Activated T-cell treated with anti-CD3 and anti-CD28 coated beads, Interleukin-2, amount 50 U/mL, for 24 hours (primary cell): ENCODE measurements around the gene LILRA2.
"Not testable (repeated sequence)": the region's sequence is repeated elsewhere in the genome, so short reads cannot be mapped to it uniquely, and the experiment has no call there.

Experiments
- DNase-seq: peaks from one replicate; pipeline ENCODE4 v3.0.0-alpha.2; 2020
- H3K27ac Mint-ChIP-seq: 2 replicates; pipeline ENCODE4 v1.8.0; 2020; ENCODE audit warnings: mild to moderate bottlenecking, mixed read lengths
- H3K27me3 Mint-ChIP-seq: 2 replicates; pipeline ENCODE4 v1.8.0; 2020; ENCODE audit warnings: mixed read lengths
- H3K36me3 Mint-ChIP-seq: 2 replicates; pipeline ENCODE4 v1.8.0; 2020; ENCODE audit warnings: low read depth, mixed read lengths
- H3K4me1 Mint-ChIP-seq: 2 replicates; pipeline ENCODE4 v1.8.0; 2020; ENCODE audit warnings: low read depth, mixed read lengths
- H3K4me3 Mint-ChIP-seq: 2 replicates; pipeline ENCODE4 v1.8.0; 2020; ENCODE audit warnings: mild to moderate bottlenecking, moderate library complexity, mixed read lengths
- H3K9me3 Mint-ChIP-seq: 2 replicates; pipeline ENCODE4 v1.8.0; 2020; ENCODE audit warnings: mixed read lengths

LILRA2 gene

GRCh38 chr19:54633401-54633800 lies 59.8 kb downstream of the LILRA2 start:
- no peak for DNase-seq
- no peak overlapping the region for H3K27ac Mint-ChIP-seq
- H3K27me3 Mint-ChIP-seq = peaks cover 57% of the 10 kb centered on the region
- no peaks in the 10 kb centered on the region for H3K4me1 Mint-ChIP-seq
- no peak overlapping the region for H3K4me3 Mint-ChIP-seq
- H3K9me3 Mint-ChIP-seq = no peaks in the 10 kb centered on the region
- no peaks in the 10 kb centered on the region for H3K36me3 Mint-ChIP-seq

- not testable (repeated sequence) for H3K9me3 Mint-ChIP-seq, H3K4me1 Mint-ChIP-seq, H3K4me3 Mint-ChIP-seq, H3K36me3 Mint-ChIP-seq, DNase-seq, H3K27ac Mint-ChIP-seq
- peaks cover 41% of the 10 kb centered on the region for H3K27me3 Mint-ChIP-seq
Observed at GRCh38 chr19:54636081-54636480, 62.5 kb downstream of the LILRA2 start.

GRCh38 chr19:54638683-54639082 lies 65.1 kb downstream of the LILRA2 start:
- no peak overlapping the region for H3K4me3 Mint-ChIP-seq
- H3K36me3 Mint-ChIP-seq = no peaks in the 10 kb centered on the region
- no peaks in the 10 kb centered on the region for H3K4me1 Mint-ChIP-seq
- H3K27me3 Mint-ChIP-seq = peaks cover 37% of the 10 kb centered on the region
- H3K27ac Mint-ChIP-seq = no peak overlapping the region
- H3K9me3 Mint-ChIP-seq = no peaks in the 10 kb centered on the region
- DNase-seq = no peak
